NK-92 treated with Interleukin-12 subunit alpha and Interleukin-12 subunit beta, amount 100 ng/mL, for 24 hours (cell line): ENCODE data around the gene SEMA3C.

Experiments used
- DNase-seq: peaks from one replicate; lab custom pipeline; 2025; lab: John Stamatoyannopoulos, UW

SEMA3C gene

DNA sequence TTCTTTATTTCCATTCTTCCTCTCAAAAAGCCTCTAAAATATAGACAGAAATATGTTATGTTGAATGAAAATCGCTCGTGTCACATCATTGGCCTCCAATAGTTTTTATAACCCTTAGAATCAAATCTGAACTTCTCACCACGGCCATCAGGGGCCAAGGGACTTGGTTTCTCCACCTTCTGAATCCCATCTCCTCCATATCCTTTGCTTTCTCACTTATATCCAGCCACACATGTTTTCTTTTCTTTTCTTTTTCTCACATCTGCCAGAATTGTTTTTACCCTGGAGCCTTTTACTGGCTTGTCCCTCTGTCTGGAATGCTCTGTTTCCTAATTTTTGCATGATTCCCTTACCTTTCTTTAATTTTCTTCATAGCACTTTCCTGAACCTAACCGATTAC is 184.8 kb downstream of the SEMA3C start:
- no peak for DNase-seq

DNA sequence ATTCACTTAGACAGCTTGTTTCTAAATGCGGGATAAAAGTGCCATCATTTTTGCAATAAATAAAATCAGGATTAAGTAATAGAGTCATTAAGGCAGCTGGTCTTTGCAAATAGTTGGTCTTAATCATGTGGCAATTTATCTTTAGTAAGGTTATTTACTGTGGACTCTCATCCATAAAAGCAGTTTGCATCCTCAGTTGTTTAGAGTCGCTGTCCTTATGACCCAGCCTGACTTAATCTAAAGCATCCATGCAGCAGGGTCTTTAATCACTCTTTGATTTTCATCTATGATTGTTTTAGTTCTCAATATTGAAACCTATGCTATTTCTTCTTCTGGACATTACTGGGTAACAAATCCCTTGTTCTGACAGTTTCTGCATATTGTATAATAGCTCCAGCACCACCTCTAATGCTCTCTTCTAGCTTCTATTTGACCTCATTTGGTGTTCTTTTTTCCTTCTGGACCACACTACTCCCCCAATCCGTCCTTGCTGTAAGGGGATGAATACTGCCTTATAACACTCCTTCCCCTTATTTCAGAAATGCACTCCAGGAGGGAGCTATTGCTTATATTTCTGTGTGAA is 185.4 kb downstream of the SEMA3C start:
- no peak for DNase-seq

GRCh38 chr7:80732630-80733029 is 186.2 kb downstream of the SEMA3C start:
- DNase-seq, result no peak

DNA sequence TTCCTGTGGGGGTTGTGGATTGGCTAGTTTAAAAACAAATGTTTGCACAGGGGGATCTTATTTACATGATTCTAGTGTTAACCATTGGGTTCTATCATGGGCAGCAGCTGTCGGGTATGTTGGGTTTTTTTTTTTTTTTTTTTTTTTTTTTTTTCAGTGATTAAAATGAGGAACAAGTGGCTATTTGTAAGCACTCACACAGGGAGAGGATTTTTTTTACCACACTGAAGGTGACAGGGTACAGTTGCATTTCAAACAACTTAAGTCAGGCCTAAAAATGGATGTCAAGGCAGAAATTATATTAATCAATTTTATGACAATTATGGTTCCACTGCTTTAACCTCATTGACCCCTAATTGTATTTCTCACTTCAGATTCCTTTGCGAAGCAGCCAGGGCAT is 187.6 kb downstream of the SEMA3C start:
- DNase-seq, result no peak

- DNase-seq, result no peak
Measured at GRCh38 chr7:80729591-80730320, 189.1 kb downstream of the SEMA3C start.

- no peak for DNase-seq
Measured at GRCh38 chr7:80726666-80727065, 192.2 kb downstream of the SEMA3C start.

DNA sequence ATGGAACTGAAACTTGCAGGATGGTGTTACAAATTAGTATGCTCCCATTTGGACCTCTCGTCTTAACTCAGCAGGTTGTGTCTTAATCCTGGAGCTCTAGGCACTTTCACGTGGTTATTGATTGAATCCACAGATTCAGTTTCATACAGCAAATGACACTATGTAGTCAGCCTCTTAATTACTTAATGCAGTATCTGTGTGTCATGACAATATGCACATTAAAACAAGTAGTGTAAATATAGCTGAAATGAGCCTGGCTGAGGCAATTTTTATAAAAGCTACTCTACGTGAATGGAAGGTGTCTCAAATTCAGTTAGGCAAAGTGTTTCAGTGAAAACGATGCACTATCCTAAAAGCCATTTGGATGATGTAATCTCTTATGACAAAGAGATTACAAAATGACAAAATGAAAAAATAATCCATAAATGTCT is 193.7 kb downstream of the SEMA3C start:
- DNase-seq, result no peak

GRCh38 chr7:80724249-80724871 is 194.5 kb downstream of the SEMA3C start:
- no peak for DNase-seq

- DNase-seq, result no peak
Measured at GRCh38 chr7:80722616-80723195, 196.1 kb downstream of the SEMA3C start.

- no peak for DNase-seq
Measured at GRCh38 chr7:80721883-80722615, 196.8 kb downstream of the SEMA3C start.

GRCh38 chr7:80720146-80720545 is 198.7 kb downstream of the SEMA3C start:
- no peak for DNase-seq

DNA sequence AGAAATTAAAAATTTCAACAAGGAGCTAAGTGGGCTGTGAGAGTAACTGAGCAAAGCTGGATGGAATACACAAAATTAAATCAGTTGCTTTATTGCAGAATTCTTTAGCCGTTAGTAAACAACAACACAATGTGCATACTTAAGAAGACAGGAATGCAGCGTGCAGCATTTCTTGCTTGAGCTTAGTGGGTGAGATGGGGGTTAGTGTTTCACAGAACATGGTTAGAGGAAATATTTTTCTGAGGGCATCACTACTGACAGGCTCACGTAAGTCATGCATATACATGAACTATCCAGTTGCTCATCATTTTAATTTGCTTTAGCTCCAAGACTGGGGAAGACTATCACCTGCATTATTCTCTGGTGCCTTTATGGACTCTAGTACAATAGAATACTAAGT is 199.6 kb downstream of the SEMA3C start:
- DNase-seq, result no peak

DNA sequence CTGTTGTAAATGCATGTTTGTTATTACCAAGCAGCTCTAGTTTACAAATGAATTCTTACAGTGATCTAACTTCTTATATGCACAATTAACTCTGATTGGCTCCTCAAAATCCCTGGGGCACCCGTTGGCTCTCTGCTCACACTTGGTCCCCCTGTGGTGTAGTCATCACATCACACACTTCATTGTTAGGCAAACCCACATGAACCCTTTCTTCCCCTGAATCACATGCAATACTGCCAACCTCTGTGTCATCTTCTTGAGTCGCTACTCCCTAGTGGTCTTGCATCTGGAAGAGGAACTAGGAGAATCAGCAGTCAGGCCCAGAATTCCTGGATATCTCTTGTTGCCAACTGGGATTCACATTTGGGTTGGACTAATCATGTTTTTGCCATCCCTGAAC is 207.3 kb downstream of the SEMA3C start:
- no peak for DNase-seq

DNA sequence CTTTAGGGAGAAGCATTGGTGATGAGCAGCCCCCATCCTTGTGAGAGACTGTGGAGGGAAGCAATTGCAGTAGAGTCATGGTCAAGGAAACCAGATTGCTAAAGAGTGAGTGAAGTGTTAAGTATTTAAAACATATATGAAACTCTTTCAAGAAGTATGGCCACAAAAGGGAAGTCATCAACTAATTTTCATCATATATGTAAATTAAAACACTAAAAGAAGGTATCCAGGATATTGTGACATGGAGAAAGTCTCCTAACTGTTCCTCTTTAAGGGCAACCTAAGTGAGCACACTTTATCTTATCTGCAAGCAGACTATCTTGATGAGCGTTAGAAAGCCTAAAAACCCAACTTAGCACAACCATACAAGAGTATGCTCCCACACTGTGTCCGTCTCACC is 210.7 kb downstream of the SEMA3C start:
- no peak for DNase-seq

- no peak for DNase-seq
Measured at GRCh38 chr7:80707318-80707717, 211.5 kb downstream of the SEMA3C start.

DNA sequence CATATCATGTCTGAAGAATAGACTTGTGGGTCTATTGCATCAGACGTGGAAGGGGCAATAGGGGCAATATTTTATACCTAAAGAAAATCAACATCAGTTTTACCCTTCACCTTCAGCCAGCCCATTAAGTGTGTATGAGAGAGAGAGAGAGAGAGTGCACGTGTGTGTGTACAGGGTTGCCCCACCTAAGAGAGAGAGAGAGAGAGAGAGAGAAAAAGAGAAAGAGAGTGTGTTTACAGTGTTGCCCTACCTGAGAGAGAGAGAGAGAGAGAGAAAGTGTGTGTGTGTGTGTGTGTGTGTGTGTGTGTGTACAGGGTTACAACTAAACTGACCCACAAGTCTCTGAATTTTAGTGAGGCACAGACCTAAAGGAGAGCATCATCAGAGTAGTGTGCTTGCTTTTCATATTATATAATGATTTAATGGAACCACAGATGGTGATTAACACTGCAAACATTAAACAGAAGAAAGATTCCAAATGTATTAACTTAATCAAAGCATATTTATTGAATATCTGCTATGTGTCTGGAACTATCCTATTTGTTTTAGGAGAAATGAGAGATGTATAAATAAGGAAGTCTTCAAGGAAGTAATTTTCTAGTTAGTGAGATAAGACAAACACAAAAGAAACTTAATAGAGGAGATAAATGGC is 213.6 kb downstream of the SEMA3C start:
- DNase-seq, result no peak

- no peak for DNase-seq
Measured at GRCh38 chr7:80703272-80703671, 215.6 kb downstream of the SEMA3C start.

DNA sequence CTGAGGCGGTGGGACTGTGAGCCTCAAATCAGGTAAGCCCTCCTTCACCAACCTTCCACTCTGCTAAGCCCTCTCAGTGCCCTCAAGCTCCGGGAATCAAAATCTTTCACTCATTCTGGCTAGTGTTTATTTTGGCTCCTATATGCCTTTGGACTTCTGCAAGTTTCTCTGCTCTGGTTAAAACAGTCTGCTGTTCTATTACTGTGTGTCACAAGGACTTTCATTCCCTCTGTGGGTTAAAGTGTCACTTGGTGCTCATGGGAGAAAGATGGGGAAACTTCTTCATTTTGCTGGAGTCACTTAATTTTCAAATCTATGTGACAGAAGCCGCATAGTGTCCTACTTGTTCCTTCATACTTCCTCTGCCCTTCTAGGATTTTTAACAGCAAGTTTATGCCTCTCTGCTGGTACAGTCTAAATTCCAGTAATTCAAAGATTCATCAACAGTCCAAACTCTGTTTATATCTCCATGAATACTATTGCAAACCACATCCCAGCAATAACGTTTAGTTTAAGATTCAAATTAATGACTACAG is 219.1 kb downstream of the SEMA3C start:
- DNase-seq, result no peak

- DNase-seq, result no peak
Measured at GRCh38 chr7:80699045-80699638, 219.7 kb downstream of the SEMA3C start.
